Panc1 (cell line): ENCODE results near the gene ADGRD1.

Experiments
- CTCF ChIP-seq: fragments of 450-650 bp; IDR thresholded peaks from 2 replicates; pipeline ENCODE4 v1.5.1; 2017; ENCODE audit warnings: mild to moderate bottlenecking
- POLR2AphosphoS5 ChIP-seq: IDR thresholded peaks from 2 replicates; pipeline ENCODE4 v1.6.1; 2012; ENCODE audit warnings: mild to moderate bottlenecking, low read depth, low read length, moderate library complexity
- TCF7L2 ChIP-seq: IDR thresholded peaks from 2 replicates; pipeline ENCODE4 v1.6.1; 2011; ENCODE audit warnings: mild to moderate bottlenecking, low read depth, low read length, inconsistent platforms

- no peak for TF ChIP-seq CTCF
- TF ChIP-seq POLR2AphosphoS5 = no peak
- no peak for TF ChIP-seq TCF7L2
Observed at GRCh38 chr12:130948751-130949150, 5.0 kb upstream of the ADGRD1 start.
